Vagina (tissue), 2 donors: ENCODE results near the gene C9orf152. TPM values are rescaled to one million over a fixed set of nuclear protein-coding genes. Genes with fewer than 3 reads are reported as not detected.

ENCODE experiments used
- DNase-seq, 2 donors: peaks; one replicate each; pipeline ENCODE4 v3.0.0-alpha.2; 2017; ENCODE audit errors: extremely low spot score in 2 of 2
- H3K27ac ChIP-seq: fragments of 200-600 bp; sonication (generic); one replicate; pipeline ENCODE4 v1.5.1; 2019
- H3K27me3 ChIP-seq: fragments of 200-600 bp; sonication (generic); one replicate; pipeline ENCODE4 v1.5.1; 2019
- H3K36me3 ChIP-seq, 2 donors: fragments of 200-600 bp; sonication (generic); one replicate each; pipeline ENCODE4 v1.5.1; 2017 to 2019
- H3K4me1 ChIP-seq: fragments of 200-600 bp; sonication (generic); one replicate; pipeline ENCODE4 v1.5.1; 2019
- H3K4me3 ChIP-seq, 2 donors: fragments of 200-600 bp; sonication (generic); 1 replicate in 1 of 2; 2 replicates in 1 of 2; pipeline ENCODE4 v1.5.1; 2016 to 2019
- H3K9me3 ChIP-seq: fragments of 200-600 bp; sonication (generic); one replicate; pipeline ENCODE4 v1.5.1; 2019
- POLR2A ChIP-seq, 2 donors: fragments of 450-650 bp; IDR thresholded peaks; one replicate each; pipeline ENCODE4 v1.6.1; 2017; ENCODE audit warnings: antibody characterized with exemption in 2 of 2, mild to moderate bottlenecking in 2 of 2, moderate library complexity in 2 of 2
- POLR2AphosphoS5 ChIP-seq, 2 donors: sonication (generic); formaldehyde crosslinking; IDR thresholded peaks; one replicate each; pipeline ENCODE4 v1.9.0; 2017; ENCODE audit warnings: antibody characterized with exemption in 2 of 2, mild to moderate bottlenecking in 2 of 2, low read depth in 1 of 2; ENCODE audit not compliant: insufficient read depth in 1 of 2
- intact Hi-C: fragments of 100-400 bp; cut with DNase I; formaldehyde crosslinking; loops from one replicate; pipeline ENCODE4 v1.15.1; 2023
- total RNA-seq: library from RNA; depleted of rRNA; stranded (reverse); fragments of >200 nt; gene quantifications from one replicate; pipeline ENCODE4 v1.2.3, GENCODE V29; 2016
- TF ChIP-seq, protein P1 (sequence below), 3 experiments: fragments of 450-650 bp in 2 of 3; fragments of 200-600 bp in 1 of 3; sonication (generic) in 1 of 3; IDR thresholded peaks; one replicate each; pipeline ENCODE4 v1.5.1; 2017 to 2019; ENCODE audit warnings: antibody characterized with exemption in 3 of 3, mild to moderate bottlenecking in 2 of 3, moderate library complexity in 2 of 3

C9orf152 gene, protein sequence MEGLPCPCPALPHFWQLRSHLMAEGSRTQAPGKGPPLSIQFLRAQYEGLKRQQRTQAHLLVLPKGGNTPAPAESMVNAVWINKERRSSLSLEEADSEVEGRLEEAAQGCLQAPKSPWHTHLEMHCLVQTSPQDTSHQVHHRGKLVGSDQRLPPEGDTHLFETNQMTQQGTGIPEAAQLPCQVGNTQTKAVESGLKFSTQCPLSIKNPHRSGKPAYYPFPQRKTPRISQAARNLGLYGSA
- total RNA-seq: 0.49 TPM

DNA sequence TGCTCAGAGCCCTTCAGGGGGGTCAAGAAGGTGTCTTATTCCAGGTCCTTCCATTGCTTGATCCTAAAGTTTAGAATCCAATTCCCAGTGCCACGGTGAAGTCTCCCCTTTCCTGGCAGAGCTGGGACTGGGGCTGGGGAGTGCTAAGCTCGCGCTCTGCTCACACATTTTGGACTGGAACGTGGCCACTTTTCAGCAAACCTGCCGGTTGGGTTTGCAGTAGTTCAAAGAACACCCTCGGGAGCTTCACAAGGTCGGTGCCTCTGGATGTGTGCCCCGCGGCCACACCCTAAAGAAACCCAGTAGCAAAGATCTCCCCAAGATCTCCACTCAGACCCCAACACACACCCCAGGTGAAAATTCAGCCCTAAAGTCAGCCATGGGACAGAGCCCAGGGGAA lies at the start of gene C9orf152:
Gene C9orf152, minus strand, starts transcription at position 129 of the 400 bp plus-strand sequence. CDS start 580 bp downstream, outside the sequence.
- Histone ChIP-seq H3K27ac (no peak within 1 kb of the TSS), H3K4me3 (no peak within 1 kb of the TSS)
- no peak for DNase-seq

DNA sequence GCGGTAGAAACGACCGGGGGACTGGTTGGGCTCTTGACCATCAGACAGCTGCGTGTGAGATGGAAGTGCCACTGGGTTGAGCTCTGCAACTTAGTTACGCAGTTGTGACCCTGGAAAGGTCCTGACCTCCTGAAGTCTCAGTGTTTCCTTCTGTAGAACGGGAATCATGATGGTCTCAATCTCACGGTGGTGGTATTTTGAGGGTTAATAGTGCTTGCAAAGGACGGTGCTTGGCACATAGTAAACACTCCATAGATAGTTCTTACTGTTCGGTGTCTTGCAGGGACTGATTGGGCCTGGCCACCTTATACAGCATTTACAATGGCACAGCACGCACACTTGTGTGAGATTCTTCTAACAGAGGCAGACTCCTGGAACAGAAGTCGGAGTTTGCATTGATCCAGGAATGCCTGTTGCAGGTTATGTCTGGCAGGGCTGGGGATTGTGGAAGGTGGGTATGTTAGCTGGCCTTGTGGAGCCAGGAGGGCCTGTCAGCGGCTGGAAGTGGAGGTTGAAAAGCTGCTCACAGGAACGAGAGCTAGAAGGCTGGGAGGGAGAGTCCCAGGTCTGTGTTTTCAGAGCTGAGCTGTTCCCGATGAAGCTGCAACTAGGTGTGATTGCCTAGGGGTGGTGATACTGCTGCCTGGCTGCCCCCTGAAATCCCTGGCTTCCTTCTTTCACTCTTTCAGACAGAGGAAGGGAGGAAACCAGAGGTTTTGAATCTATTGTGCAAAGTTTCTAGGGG lies 49.3 kb upstream of the C9orf152 start:
- no peak for DNase-seq
- Histone ChIP-seq H3K4me3 (peak overlapping the region; percentile 69 to 96), H3K27me3 (no peaks in the 10 kb centered on the region), H3K9me3 (no peaks in the 10 kb centered on the region), H3K27ac (peak overlapping the region; percentile 95), H3K4me1 (peaks cover 45% of the 10 kb centered on the region), H3K36me3 (no peaks in the 10 kb centered on the region)
- intact Hi-C loops: no loop called here
- TF ChIP-seq, protein P1, sequence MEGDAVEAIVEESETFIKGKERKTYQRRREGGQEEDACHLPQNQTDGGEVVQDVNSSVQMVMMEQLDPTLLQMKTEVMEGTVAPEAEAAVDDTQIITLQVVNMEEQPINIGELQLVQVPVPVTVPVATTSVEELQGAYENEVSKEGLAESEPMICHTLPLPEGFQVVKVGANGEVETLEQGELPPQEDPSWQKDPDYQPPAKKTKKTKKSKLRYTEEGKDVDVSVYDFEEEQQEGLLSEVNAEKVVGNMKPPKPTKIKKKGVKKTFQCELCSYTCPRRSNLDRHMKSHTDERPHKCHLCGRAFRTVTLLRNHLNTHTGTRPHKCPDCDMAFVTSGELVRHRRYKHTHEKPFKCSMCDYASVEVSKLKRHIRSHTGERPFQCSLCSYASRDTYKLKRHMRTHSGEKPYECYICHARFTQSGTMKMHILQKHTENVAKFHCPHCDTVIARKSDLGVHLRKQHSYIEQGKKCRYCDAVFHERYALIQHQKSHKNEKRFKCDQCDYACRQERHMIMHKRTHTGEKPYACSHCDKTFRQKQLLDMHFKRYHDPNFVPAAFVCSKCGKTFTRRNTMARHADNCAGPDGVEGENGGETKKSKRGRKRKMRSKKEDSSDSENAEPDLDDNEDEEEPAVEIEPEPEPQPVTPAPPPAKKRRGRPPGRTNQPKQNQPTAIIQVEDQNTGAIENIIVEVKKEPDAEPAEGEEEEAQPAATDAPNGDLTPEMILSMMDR (IDR thresholded peaks at IDR 0.05): no peak
- no peak for TF ChIP-seq POLR2A (IDR thresholded peaks at IDR 0.05)
- TF ChIP-seq POLR2AphosphoS5 (IDR thresholded peaks at IDR 0.05; ENCODE audit: insufficient read depth in 1 of 2, low read depth in 1 of 2): no peak

More for the DNA sequence above, at the start of gene C9orf152:
- intact Hi-C loops: no loop called here
- Histone ChIP-seq H3K9me3 (no peaks in the 10 kb centered on the region), H3K36me3 (no peaks in the 10 kb centered on the region), H3K4me1 (no peaks in the 10 kb centered on the region), H3K27me3 (no peaks in the 10 kb centered on the region)
- TF ChIP-seq POLR2A (IDR thresholded peaks at IDR 0.05): no peak
- TF ChIP-seq POLR2AphosphoS5 (IDR thresholded peaks at IDR 0.05; ENCODE audit: insufficient read depth in 1 of 2, low read depth in 1 of 2): no peak
- TF ChIP-seq, protein P1 (IDR thresholded peaks at IDR 0.05): no peak

DNA sequence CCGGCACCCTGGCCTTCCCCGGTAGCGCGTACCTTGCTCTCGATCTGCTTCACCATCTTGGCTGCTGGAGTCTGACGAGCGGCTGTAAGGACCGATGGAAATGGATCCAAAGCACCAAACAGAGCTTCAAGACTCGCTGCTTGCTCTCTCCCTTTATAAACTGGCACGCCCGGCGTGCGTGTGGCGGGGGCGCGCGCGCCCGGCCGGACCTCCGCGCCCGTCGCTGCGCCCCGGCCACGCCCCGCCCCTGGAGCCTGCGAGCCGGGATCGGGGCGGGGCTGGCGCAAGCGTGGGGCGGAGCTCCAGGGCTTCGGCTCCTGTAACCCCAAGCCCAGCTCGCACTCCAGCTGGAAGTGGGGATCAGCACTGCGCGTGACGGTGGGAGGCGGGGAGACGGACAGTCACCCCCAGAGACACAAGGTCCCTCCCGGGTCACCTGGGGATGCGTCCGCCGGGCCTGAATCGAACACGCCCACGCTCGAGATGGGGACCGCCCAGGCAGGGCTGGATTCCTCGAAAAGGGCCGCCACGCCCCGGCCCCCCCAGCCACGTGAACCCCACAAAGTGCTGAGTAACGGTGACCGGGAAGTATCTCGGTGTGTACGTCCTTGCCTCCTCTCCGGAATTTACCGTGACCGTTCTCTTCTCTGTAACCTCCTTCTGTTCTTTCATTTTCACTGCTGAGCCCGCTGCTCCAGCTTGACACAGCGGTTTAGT lies 48.6 kb upstream of the C9orf152 start, which contains the start of gene TXN:
Gene TXN, minus strand, starts transcription at position 128 of the 717 bp plus-strand sequence. Its CDS starts 72 bp downstream, at position 56.
- peak within 1 kb of the TSS; percentile 95 for H3K27ac ChIP-seq
- peak in 1 of 2 donors; percentile 93 for DNase-seq
- intact Hi-C loops: no loop called here
- TF ChIP-seq POLR2AphosphoS5 (IDR thresholded peaks at IDR 0.05; ENCODE audit: insufficient read depth in 1 of 2, low read depth in 1 of 2) (peak; percentile 60 to 88), POLR2A (IDR thresholded peaks at IDR 0.05) (peak in 1 of 2 donors; percentile 88)
- TF ChIP-seq, protein P1 (IDR thresholded peaks at IDR 0.05): no peak
- H3K9me3 ChIP-seq: no peaks in the 10 kb centered on the region
- peak within 1 kb of the TSS; percentile 69 to 96 for H3K4me3 ChIP-seq
- peaks cover 45% of the 10 kb centered on the region for H3K4me1 ChIP-seq
- no peaks in the 10 kb centered on the region for H3K27me3 ChIP-seq
- H3K36me3 ChIP-seq: no peaks in the 10 kb centered on the region

DNA sequence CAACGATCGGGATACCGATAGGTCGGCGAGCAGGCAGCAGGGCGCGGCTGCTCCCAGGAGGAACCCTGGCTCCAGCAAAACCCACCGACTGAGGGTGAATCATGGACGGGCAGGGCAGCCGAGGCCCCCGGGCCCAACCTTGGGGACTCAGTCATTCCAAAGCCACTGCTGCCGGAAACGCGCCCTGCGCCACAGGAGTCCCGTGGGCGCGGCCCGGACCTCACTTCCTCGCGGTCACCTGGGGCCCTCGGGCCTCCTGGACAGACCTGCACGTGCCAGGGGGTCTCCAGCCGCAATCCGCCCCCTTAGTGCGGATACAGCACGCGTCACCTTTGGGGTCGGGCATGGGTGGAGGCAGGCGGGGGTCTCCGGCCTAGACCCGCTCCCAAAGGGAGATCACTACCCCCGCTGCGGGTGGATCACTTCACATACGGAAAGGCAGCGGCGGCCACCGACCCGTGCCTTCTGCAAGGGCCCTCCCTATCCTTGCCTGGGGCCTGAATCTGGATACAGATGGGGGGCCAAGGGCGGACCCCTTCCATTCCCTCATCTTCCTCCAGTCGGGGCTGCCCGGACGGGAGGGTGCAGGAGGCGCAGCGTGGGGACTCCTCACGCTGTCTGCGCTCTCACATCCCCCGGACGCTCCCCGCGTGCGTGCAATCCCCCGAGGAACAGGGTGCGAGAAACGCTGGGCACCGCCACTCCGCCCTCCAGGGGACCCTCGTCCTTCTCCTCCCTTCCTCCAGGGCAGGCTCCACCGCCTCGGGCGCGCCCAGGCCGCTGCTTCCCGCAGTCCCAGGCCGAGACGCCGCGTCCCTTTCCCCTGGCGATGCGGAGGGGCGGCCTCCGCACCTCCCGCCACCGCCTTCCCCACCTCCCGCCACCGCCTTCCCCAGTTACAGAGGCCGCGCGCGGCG lies 47.8 kb upstream of the C9orf152 start:
- peak overlapping the region; percentile 69 to 96 for H3K4me3 ChIP-seq
- H3K4me1 ChIP-seq: peaks cover 45% of the 10 kb centered on the region
- no peaks in the 10 kb centered on the region for H3K27me3 ChIP-seq
- no peaks in the 10 kb centered on the region for H3K9me3 ChIP-seq
- DNase-seq: peak in 1 of 2 donors; percentile 90
- H3K36me3 ChIP-seq: peaks cover 0 to under 1% of the 10 kb centered on the region in 2 donors
- intact Hi-C loops: no loop called here
- TF ChIP-seq POLR2AphosphoS5 (IDR thresholded peaks at IDR 0.05; ENCODE audit: insufficient read depth in 1 of 2, low read depth in 1 of 2) (peak in 1 of 2 donors; percentile 73), POLR2A (IDR thresholded peaks at IDR 0.05) (peak in 1 of 2 donors; percentile 33)
- TF ChIP-seq, protein P1 (IDR thresholded peaks at IDR 0.05): no peak
- peak overlapping the region; percentile 95 for H3K27ac ChIP-seq
